Glutamatergic neuron (in vitro differentiated cells): ENCODE data around the gene KIF26B. TPM values are rescaled to one million over a fixed set of nuclear protein-coding genes. Genes with fewer than 3 reads are reported as not detected.

Experiments used
- DNase-seq: peaks from one replicate; pipeline ENCODE4 v3.0.0; 2022
- H3K27ac Mint-ChIP-seq: one replicate; pipeline ENCODE4 v1.8.0; 2020; ENCODE audit warnings: mild to moderate bottlenecking, mixed read lengths, inconsistent platforms; ENCODE audit not compliant: unreplicated experiment
- H3K27me3 Mint-ChIP-seq: one replicate; pipeline ENCODE4 v1.8.0; 2020; ENCODE audit warnings: mild to moderate bottlenecking, moderate library complexity, mixed read lengths, inconsistent platforms; ENCODE audit not compliant: unreplicated experiment
- H3K36me3 Mint-ChIP-seq: one replicate; pipeline ENCODE4 v1.8.0; 2020; ENCODE audit warnings: mild to moderate bottlenecking, mixed read lengths, inconsistent platforms; ENCODE audit not compliant: unreplicated experiment
- H3K4me1 Mint-ChIP-seq: one replicate; pipeline ENCODE4 v1.8.0; 2020; ENCODE audit warnings: mild to moderate bottlenecking, low read depth, mixed read lengths, inconsistent platforms; ENCODE audit not compliant: unreplicated experiment
- H3K4me3 Mint-ChIP-seq: one replicate; pipeline ENCODE4 v1.8.0; 2020; ENCODE audit warnings: mild to moderate bottlenecking, mixed read lengths, inconsistent platforms; ENCODE audit not compliant: unreplicated experiment
- H3K9me3 Mint-ChIP-seq: one replicate; pipeline ENCODE4 v1.8.0; 2020; ENCODE audit warnings: mild to moderate bottlenecking, moderate library complexity, mixed read lengths, inconsistent platforms; ENCODE audit not compliant: unreplicated experiment
- total RNA-seq: library from RNA; stranded (reverse); fragmentation: NEBNext Ultra II Directional; extraction: Animal tissue kit (Norgen Biotek cat#: 25700); gene quantifications from one replicate; pipeline ENCODE4 v1.2.1, GENCODE V29; 2021; ENCODE audit not compliant: unreplicated experiment
- TF ChIP-seq, protein P1 (sequence below): fragments of 200-600 bp; sonication (generic); IDR thresholded peaks from one replicate; pipeline ENCODE4 v1.5.0; 2021; ENCODE audit not compliant: partially characterized antibody, unreplicated experiment

The KIF26B gene
- total RNA-seq, 1 donor from 2014 or later, result 2.4 TPM

DNA sequence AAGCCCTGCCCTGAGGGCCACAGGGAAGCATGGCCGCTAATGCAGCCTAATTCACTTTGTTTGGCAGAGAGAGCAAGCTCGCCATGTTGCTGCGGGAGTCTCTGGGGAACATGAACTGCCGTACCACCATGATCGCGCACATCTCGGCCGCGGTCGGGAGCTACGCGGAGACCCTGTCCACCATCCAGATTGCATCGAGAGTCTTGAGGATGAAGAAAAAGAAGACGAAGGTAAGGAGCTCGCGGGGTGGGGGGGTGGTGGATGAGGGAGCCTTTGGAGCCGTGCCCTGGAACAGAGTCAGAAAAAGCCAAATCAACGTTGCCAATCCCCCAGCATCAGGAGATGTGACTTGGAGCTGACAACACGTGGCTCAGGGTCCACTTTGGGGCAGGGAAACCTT is 529.4 kb downstream of the KIF26B start:
- H3K9me3 Mint-ChIP-seq, result no peaks in the 10 kb centered on the region
- H3K36me3 Mint-ChIP-seq, result no peaks in the 10 kb centered on the region
- TF ChIP-seq, protein P1, sequence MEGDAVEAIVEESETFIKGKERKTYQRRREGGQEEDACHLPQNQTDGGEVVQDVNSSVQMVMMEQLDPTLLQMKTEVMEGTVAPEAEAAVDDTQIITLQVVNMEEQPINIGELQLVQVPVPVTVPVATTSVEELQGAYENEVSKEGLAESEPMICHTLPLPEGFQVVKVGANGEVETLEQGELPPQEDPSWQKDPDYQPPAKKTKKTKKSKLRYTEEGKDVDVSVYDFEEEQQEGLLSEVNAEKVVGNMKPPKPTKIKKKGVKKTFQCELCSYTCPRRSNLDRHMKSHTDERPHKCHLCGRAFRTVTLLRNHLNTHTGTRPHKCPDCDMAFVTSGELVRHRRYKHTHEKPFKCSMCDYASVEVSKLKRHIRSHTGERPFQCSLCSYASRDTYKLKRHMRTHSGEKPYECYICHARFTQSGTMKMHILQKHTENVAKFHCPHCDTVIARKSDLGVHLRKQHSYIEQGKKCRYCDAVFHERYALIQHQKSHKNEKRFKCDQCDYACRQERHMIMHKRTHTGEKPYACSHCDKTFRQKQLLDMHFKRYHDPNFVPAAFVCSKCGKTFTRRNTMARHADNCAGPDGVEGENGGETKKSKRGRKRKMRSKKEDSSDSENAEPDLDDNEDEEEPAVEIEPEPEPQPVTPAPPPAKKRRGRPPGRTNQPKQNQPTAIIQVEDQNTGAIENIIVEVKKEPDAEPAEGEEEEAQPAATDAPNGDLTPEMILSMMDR, result no peak
- H3K4me1 Mint-ChIP-seq, result peaks cover 16% of the 10 kb centered on the region
- no peaks in the 10 kb centered on the region for H3K27me3 Mint-ChIP-seq
- H3K4me3 Mint-ChIP-seq, result no peak overlapping the region
- no peak overlapping the region for H3K27ac Mint-ChIP-seq
- no peak for DNase-seq

DNA sequence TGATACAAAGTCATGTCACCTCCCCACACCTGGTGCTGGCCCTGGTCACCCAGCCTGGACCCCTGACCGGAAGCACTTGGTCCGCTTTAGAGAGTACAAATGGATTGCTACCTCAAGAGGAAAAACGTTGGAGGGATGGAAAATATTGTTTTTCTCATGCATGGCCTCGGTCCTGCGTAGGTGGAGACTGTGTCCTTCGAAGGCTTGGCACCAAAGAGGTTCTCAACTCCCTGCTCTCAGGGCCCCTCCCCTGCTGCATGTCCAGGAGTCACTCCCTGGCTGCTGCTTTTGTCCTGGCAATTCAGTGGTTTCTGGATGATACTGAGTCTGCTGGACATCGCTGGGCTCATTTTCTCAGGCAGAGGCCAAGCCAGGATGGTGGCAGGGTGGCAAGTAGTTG is 529.8 kb downstream of the KIF26B start:
- Mint-ChIP-seq H3K9me3 (no peaks in the 10 kb centered on the region), H3K4me1 (peaks cover 16% of the 10 kb centered on the region), H3K27me3 (no peaks in the 10 kb centered on the region), H3K27ac (no peak overlapping the region), H3K4me3 (no peak overlapping the region), H3K36me3 (no peaks in the 10 kb centered on the region)
- no peak for DNase-seq
- TF ChIP-seq, protein P1, result no peak

DNA sequence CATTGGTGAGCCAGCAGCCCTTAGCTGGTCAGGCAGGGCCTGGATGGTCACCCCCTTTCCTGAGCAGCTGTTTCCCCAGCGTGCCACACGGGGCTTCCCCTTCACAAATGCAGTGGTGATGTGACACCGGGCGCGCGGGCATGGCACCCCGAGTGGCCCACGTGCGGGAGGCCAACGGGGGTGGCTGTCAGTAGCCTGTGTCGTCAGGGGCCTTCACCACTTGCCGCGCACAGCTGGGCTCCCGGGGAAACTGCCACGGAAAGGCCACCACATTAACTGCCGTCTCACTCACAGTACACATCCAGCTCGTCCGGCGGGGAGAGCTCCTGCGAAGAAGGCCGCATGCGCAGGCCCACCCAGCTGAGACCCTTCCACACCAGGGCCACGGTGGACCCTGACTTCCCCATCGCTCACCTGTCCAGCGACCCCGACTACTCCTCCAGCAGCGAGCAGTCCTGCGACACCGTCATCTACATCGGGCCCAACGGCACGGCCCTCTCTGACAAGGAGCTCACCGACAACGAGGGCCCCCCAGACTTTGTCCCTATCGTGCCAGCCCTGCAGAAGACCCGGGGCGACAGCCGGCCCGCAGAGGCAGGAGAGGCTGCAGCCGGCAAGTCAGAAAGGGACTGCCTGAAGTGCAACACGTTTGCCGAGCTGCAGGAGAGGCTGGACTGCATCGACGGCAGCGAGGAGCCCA is 530.5 kb downstream of the KIF26B start:
- Mint-ChIP-seq H3K27ac (no peak overlapping the region), H3K4me3 (no peak overlapping the region), H3K27me3 (no peaks in the 10 kb centered on the region), H3K9me3 (peaks cover 1% of the 10 kb centered on the region), H3K36me3 (no peaks in the 10 kb centered on the region), H3K4me1 (peaks cover 16% of the 10 kb centered on the region)
- DNase-seq, result no peak
- TF ChIP-seq, protein P1, result no peak

DNA sequence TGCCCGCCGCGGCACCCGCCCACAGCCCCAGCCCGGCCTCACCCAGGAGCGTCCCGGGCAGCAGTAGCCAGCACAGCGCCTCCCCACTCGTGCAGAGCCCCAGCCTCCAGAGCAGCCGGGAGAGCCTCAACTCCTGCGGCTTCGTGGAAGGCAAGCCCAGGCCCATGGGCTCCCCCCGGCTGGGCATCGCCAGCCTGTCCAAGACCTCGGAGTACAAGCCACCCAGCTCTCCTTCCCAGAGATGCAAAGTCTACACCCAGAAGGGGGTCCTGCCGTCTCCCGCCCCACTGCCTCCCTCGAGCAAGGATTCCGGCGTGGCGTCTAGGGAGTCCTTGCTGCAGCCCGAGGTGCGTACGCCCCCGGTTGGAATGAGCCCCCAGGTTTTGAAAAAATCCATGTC is 531.2 kb downstream of the KIF26B start:
- peaks cover 9% of the 10 kb centered on the region for H3K4me1 Mint-ChIP-seq

DNA sequence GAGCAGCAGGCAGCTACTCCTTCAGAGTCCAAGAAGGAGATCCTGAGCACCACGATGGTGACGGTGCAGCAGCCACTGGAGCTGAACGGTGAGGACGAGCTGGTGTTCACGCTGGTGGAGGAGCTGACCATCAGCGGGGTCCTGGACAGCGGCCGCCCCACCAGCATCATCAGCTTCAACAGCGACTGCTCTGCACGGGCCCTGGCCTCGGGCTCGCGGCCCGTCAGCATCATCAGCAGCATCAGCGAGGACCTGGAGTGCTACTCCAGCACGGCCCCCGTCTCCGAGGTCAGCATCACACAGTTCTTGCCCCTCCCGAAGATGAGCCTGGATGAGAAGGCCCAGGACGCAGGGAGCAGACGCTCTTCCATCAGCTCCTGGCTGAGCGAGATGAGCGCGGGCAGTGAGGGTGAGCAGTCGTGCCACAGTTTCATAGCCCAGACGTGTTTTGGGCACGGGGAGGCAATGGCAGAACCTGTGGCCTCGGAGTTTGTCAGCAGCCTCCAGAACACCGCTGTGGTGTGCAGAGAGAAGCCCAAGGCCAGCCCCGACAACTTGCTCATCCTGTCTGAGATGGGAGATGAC is 531.8 kb downstream of the KIF26B start:
- peaks cover 9% of the 10 kb centered on the region for H3K4me1 Mint-ChIP-seq
- H3K27me3 Mint-ChIP-seq, result no peaks in the 10 kb centered on the region
- TF ChIP-seq, protein P1, result no peak
- H3K4me3 Mint-ChIP-seq, result no peak overlapping the region
- no peaks in the 10 kb centered on the region for H3K36me3 Mint-ChIP-seq
- no peak for DNase-seq
- peaks cover 1% of the 10 kb centered on the region for H3K9me3 Mint-ChIP-seq
- no peak overlapping the region for H3K27ac Mint-ChIP-seq

More for the DNA sequence above, 531.2 kb downstream of the KIF26B start:
- TF ChIP-seq, protein P1, result no peak
- no peak overlapping the region for H3K4me3 Mint-ChIP-seq
- H3K36me3 Mint-ChIP-seq, result no peaks in the 10 kb centered on the region
- no peaks in the 10 kb centered on the region for H3K27me3 Mint-ChIP-seq
- no peak overlapping the region for H3K27ac Mint-ChIP-seq
- DNase-seq, result no peak
- peaks cover 1% of the 10 kb centered on the region for H3K9me3 Mint-ChIP-seq
